HepG2 (cell line): ENCODE measurements around the gene GPR55. TPM values are rescaled to one million over a fixed set of nuclear protein-coding genes. Genes with fewer than 3 reads are reported as not detected.
A peak's percentile ranks its signal among the peaks of the same experiment; 100 is the strongest.

ENCODE experiments used
- ATAC-seq: fragments of 200-7000 bp; cut with Tn5 transposase; 3 replicates; pipeline ENCODE4 v1.9.1; 2020; ENCODE audit warnings: mild to moderate bottlenecking, moderate library complexity
- BruUV-seq: library from RNA; stranded (reverse); fragments of 400-500 nt; replicated peaks from 2 replicates; lab custom pipeline; 2021; lab: Mats Ljungman, UMichigan
- CTCF ChIA-PET: fragments of 300-600 bp; formaldehyde crosslinking; extraction: SDS; loops from one replicate; lab custom pipeline; 2021; ENCODE audit warnings: low total read pairs, inconsistent platforms, low intra/inter-chr PET ratio; lab: Yijun Ruan, JAX
- POLR2A ChIA-PET: fragments of 350-600 bp; sonication (Branson Sonifier 250); formaldehyde crosslinking; loops from one replicate; lab custom pipeline; 2020; ENCODE audit warnings: antibody characterized with exemption, inconsistent platforms; lab: Yijun Ruan, JAX
- DNase-seq: peaks from one replicate; pipeline ENCODE4 v3.0.0-alpha.2; 2015; ENCODE audit warnings: low spot score
- FAIRE-seq: peaks from 3 replicates; lab custom pipeline; 2011; peaks lifted over from hg19 to GRCh38; lab: Jason Lieb, UNC
- H2AFZ ChIP-seq: one replicate; pipeline ENCODE4 v1.6.1; 2011; ENCODE audit warnings: low read length, inconsistent platforms
- H3K27ac ChIP-seq: fragments of 300-600 bp; 3 replicates; pipeline ENCODE4 v1.8.0; 2011; ENCODE audit warnings: mixed run types, mild to moderate bottlenecking, mixed read lengths, low read length, inconsistent platforms; ENCODE audit not compliant: insufficient read depth; ENCODE audit errors: extremely low read length
- H3K27me3 ChIP-seq, 2 experiments: fragments of 200-600 bp in 1 of 2; 2 replicates in 1 of 2; 3 replicates in 1 of 2; pipeline versions ENCODE4 v1.6.0 to v1.8.0; 2011; ENCODE audit warnings: low read length in 2 of 2, mild to moderate bottlenecking in 2 of 2, moderate library complexity in 2 of 2, inconsistent platforms in 1 of 2; ENCODE audit not compliant: insufficient read depth in 2 of 2, control insufficient read depth in 1 of 2
- H3K36me3 ChIP-seq, 2 experiments: fragments of 200-600 bp in 1 of 2; replicated peaks in 1 of 2; 2 replicates in 1 of 2; 3 replicates in 1 of 2; pipeline versions ENCODE4 v1.5.1 to v1.8.0; 2011; ENCODE audit warnings: low read length in 2 of 2, inconsistent platforms in 1 of 2; ENCODE audit not compliant: insufficient read depth in 2 of 2, control insufficient read depth in 1 of 2
- H3K4me1 ChIP-seq: 2 replicates; pipeline ENCODE4 v1.5.1; 2012; ENCODE audit warnings: low read length, inconsistent platforms; ENCODE audit not compliant: insufficient read depth
- H3K4me2 ChIP-seq: 2 replicates; pipeline ENCODE4 v1.6.0; 2011; ENCODE audit warnings: low read depth, low read length, inconsistent platforms
- H3K4me3 ChIP-seq, 3 experiments: fragments of 200-600 bp in 1 of 3; sonication (generic), shearing (Covaris generic) in 1 of 3; replicated peaks in 1 of 3; 2 replicates each; pipeline ENCODE4 v1.5.1; 2011 to 2016; ENCODE audit warnings: low read length in 3 of 3, inconsistent platforms in 2 of 3, low read depth in 2 of 3, mild to moderate bottlenecking in 2 of 3, control low read depth in 1 of 3, mixed read lengths in 1 of 3; ENCODE audit not compliant: insufficient read depth in 1 of 3
- H3K79me2 ChIP-seq: one replicate; pipeline ENCODE4 v1.6.1; 2011; ENCODE audit warnings: low read length, inconsistent platforms; ENCODE audit not compliant: insufficient read depth
- H3K9ac ChIP-seq: 2 replicates; pipeline ENCODE4 v1.6.0; 2011; ENCODE audit warnings: mild to moderate bottlenecking, low read depth, low read length, inconsistent platforms; ENCODE audit not compliant: insufficient read depth
- H3K9me3 ChIP-seq: 2 replicates; pipeline ENCODE4 v1.5.1; 2012; ENCODE audit warnings: mild to moderate bottlenecking, low read length
- H4K20me1 ChIP-seq: 2 replicates; pipeline ENCODE4 v1.6.0; 2011; ENCODE audit warnings: inconsistent platforms, mild to moderate bottlenecking, low read length, moderate library complexity; ENCODE audit not compliant: insufficient read depth
- DMTF1 ChIP-seq: sonication (generic); formaldehyde crosslinking; IDR thresholded peaks from 2 replicates; pipeline ENCODE4 v1.4.0; 2020; ENCODE audit warnings: mild to moderate bottlenecking, missing genetic modification reagents
- IRX3 ChIP-seq: sonication (generic); formaldehyde crosslinking; IDR thresholded peaks from 2 replicates; pipeline ENCODE4 v1.8.1; 2023; ENCODE audit warnings: mild to moderate bottlenecking, low read depth, missing genetic modification reagents, borderline replicate concordance
- NR3C1 ChIP-seq: sonication (generic); formaldehyde crosslinking; IDR thresholded peaks from 2 replicates; pipeline ENCODE4 v1.4.0; 2020; ENCODE audit warnings: missing genetic modification reagents
- PAF1 ChIP-seq: IDR thresholded peaks from 2 replicates; pipeline ENCODE4 v1.6.1; 2016; ENCODE audit warnings: missing genetic modification reagents, missing compliant biosample characterization
- PAWR ChIP-seq: sonication (generic); formaldehyde crosslinking; IDR thresholded peaks from 2 replicates; pipeline ENCODE4 v1.4.0; 2020; ENCODE audit warnings: missing genetic modification reagents, mild to moderate bottlenecking, borderline replicate concordance
- PHF21A ChIP-seq: sonication (generic); formaldehyde crosslinking; IDR thresholded peaks from 2 replicates; pipeline ENCODE4 v1.5.0; 2020; ENCODE audit warnings: mild to moderate bottlenecking, missing genetic modification reagents
- PRDM10 ChIP-seq: sonication (generic); formaldehyde crosslinking; IDR thresholded peaks from 2 replicates; pipeline ENCODE4 v1.4.0; 2020; ENCODE audit warnings: low read depth, missing genetic modification reagents
- U2AF2 ChIP-seq: fragments of 200-400 bp; formaldehyde crosslinking; IDR thresholded peaks from 2 replicates; pipeline ENCODE4 v1.6.1; 2017; ENCODE audit warnings: low read depth, mild to moderate bottlenecking, low read length
- ZKSCAN5 ChIP-seq: sonication (generic); formaldehyde crosslinking; IDR thresholded peaks from 2 replicates; pipeline ENCODE4 v1.5.1; 2020; ENCODE audit warnings: mild to moderate bottlenecking, missing genetic modification reagents
- ZNF124 ChIP-seq: sonication (generic); formaldehyde crosslinking; IDR thresholded peaks from 2 replicates; pipeline ENCODE4 v1.4.0; 2020; ENCODE audit warnings: missing genetic modification reagents
- ZNF292 ChIP-seq: sonication (generic); formaldehyde crosslinking; IDR thresholded peaks from 2 replicates; pipeline ENCODE4 v1.8.1; 2022; ENCODE audit warnings: mild to moderate bottlenecking, low read depth, missing genetic modification reagents, borderline replicate concordance
- ZNF512B ChIP-seq: sonication (generic); formaldehyde crosslinking; IDR thresholded peaks from 2 replicates; pipeline ENCODE4 v1.5.1; 2020; ENCODE audit warnings: missing genetic modification reagents, mild to moderate bottlenecking, borderline replicate concordance
- ZNF7 ChIP-seq: IDR thresholded peaks from 2 replicates; pipeline ENCODE4 v1.6.1; 2016; ENCODE audit warnings: missing biosample characterization, missing genetic modification reagents
- ZNF724P ChIP-seq: sonication (generic); formaldehyde crosslinking; IDR thresholded peaks from 2 replicates; pipeline ENCODE4 v1.8.0; 2022; ENCODE audit warnings: missing genetic modification reagents, borderline replicate concordance
- WGBS: methylation state at CpG from one replicate; pipeline ENCODE4 v1.1.6; 2017; ENCODE audit warnings: low lambda C conversion rate; 5-methylcytosine and 5-hydroxymethylcytosine counted together
- in situ Hi-C: cut with HindIII; loops from 2 replicates; pipeline ENCODE4 v1.10.0; 2017; ENCODE audit warnings: low pct_unique_long_range_greater_than_20kb; ENCODE audit not compliant: extremely low pct_ligation_motif_present
- intact Hi-C: fragments of 100-400 bp; cut with micrococcal nuclease; formaldehyde crosslinking; loops from one replicate; pipeline ENCODE4 v1.10.0; 2022; ENCODE audit not compliant: unreplicated experiment
- polyA plus RNA-seq, 8 experiments: library from polyadenylated mRNA; depleted of rRNA in 3 of 8; stranded (reverse) in 7 of 8; unstranded in 1 of 8; fragments of >200 nt; fragmentation: Illumina TruSeq in 4 of 8; extraction: Trizol in 4 of 8; gene quantifications; 2 replicates each; pipeline versions ENCODE4 v1.2.1 to v1.2.3, GENCODE V29; 2011 to 2016; ENCODE audit warnings: low read depth in 4 of 8, missing spikeins in 1 of 8, mixed read lengths in 1 of 8; ENCODE audit not compliant: insufficient read depth in 1 of 8
- total RNA-seq, 5 experiments: library from RNA; depleted of rRNA; stranded (reverse); fragments of >200 nt; fragmentation: Illumina TruSeq; extraction: Trizol; gene quantifications; 2 replicates each; pipeline ENCODE4 v1.2.3, GENCODE V29; 2016; ENCODE audit warnings: low read depth in 1 of 5

Gene GPR55
- total and polyA plus RNA-seq, 2 of the 13 experiments (the other 11 are each of a cell fraction or from before 2014, with no cell fraction given), result not detected

- ChIA-PET POLR2A (interaction anchor here (1.4 kb wide), 1 partner anchor 141 kb away, joined by 5 read pairs; no protein-coding TSS in a partner anchor), CTCF (no interaction called here)
- no peaks in the 10 kb centered on the region for H3K9me3 ChIP-seq
- no peak for ATAC-seq
- H3K27ac ChIP-seq, result no peak overlapping the region
- WGBS, result 20% methylated on average over 10 of the region's 10 CpGs
- no peak overlapping the region for H2AFZ ChIP-seq
- peak; percentile 59 for DNase-seq
- intact Hi-C loops, result no loop called here
- peaks cover 10 to 81% of the 10 kb centered on the region in 2 experiments; a peak in 4 of 5 replicates for H3K27me3 ChIP-seq
- H3K4me2 ChIP-seq, result no peak overlapping the region
- in situ Hi-C loops, result no loop called here
- H4K20me1 ChIP-seq, result no peaks in the 10 kb centered on the region
- H3K36me3 ChIP-seq, result no peaks in the 10 kb centered on the region
- no TSS peak for BruUV-seq
- no peak overlapping the region for H3K9ac ChIP-seq
- peaks cover 24% of the 10 kb centered on the region for H3K4me1 ChIP-seq
- no peaks in the 10 kb centered on the region for H3K79me2 ChIP-seq
- FAIRE-seq, result no peak
- H3K4me3 ChIP-seq, result no peak overlapping the region
- no peak for TF ChIP-seq PHF21A (CRISPR knock-in tag)
- TF ChIP-seq PAF1, result no peak
- TF ChIP-seq ZKSCAN5 (CRISPR knock-in tag), result no peak
- no peak for TF ChIP-seq DMTF1 (CRISPR knock-in tag)
- TF ChIP-seq PAWR (CRISPR knock-in tag), result no peak
- no peak for TF ChIP-seq ZNF7 (CRISPR knock-in tag)
- no peak for TF ChIP-seq U2AF2
- no peak for TF ChIP-seq ZNF724P (CRISPR knock-in tag)
- TF ChIP-seq NR3C1 (CRISPR knock-in tag), result no peak
- no peak for TF ChIP-seq ZNF512B (CRISPR knock-in tag)
- no peak for TF ChIP-seq ZNF292
- no peak for TF ChIP-seq ZNF124 (CRISPR knock-in tag)
- TF ChIP-seq PRDM10 (CRISPR knock-in tag), result 0 out of 2 replicates have a peak, but pooled peaks have one; percentile 38
- TF ChIP-seq IRX3 (CRISPR knock-in tag), result no peak
Measured at GRCh38 chr2:230908595-230909191, 16.3 kb downstream of the GPR55 start.
